GM23338 (cell line): ENCODE results near the gene UNC45A. TPM values are rescaled to one million over a fixed set of nuclear protein-coding genes. Genes with fewer than 3 reads are reported as not detected.
A peak's percentile ranks its signal among the peaks of the same experiment; 100 is the strongest.

ENCODE experiments used
- ATAC-seq: fragments of 200-7000 bp; cut with Tn5 transposase; 3 replicates; pipeline ENCODE4 v1.9.1; 2020
- DNase-seq: peaks from one replicate; pipeline ENCODE4 v3.0.0-alpha.2; 2015; ENCODE audit warnings: low spot score
- H2AFZ ChIP-seq: fragments of 200-600 bp; sonication (generic); 2 replicates; pipeline ENCODE4 v1.8.0; 2016; ENCODE audit warnings: antibody characterized with exemption, mild to moderate bottlenecking, moderate library complexity
- H3F3A ChIP-seq: fragments of 200-600 bp; sonication (generic); replicated peaks from 2 replicates; pipeline ENCODE4 v1.8.0; 2017; ENCODE audit warnings: antibody characterized with exemption, mixed run types, low read depth
- H3K27ac ChIP-seq: fragments of 200-600 bp; sonication (generic); 2 replicates; pipeline ENCODE4 v1.6.1; 2016; ENCODE audit warnings: low read depth
- H3K27me3 ChIP-seq: fragments of 200-600 bp; sonication (generic); 2 replicates; pipeline ENCODE4 v1.8.0; 2016; ENCODE audit warnings: mild to moderate bottlenecking, mixed run types, moderate library complexity; ENCODE audit not compliant: insufficient read depth
- H3K36me3 ChIP-seq: fragments of 200-600 bp; sonication (generic); 2 replicates; pipeline ENCODE4 v1.8.0; 2016; ENCODE audit warnings: mild to moderate bottlenecking; ENCODE audit not compliant: insufficient read depth
- H3K4me1 ChIP-seq: fragments of 200-600 bp; sonication (generic); 2 replicates; pipeline ENCODE4 v1.8.0; 2016; ENCODE audit warnings: mild to moderate bottlenecking, moderate library complexity; ENCODE audit not compliant: insufficient read depth
- H3K4me2 ChIP-seq: fragments of 200-600 bp; sonication (generic); 2 replicates; pipeline ENCODE4 v1.7.1; 2017; ENCODE audit warnings: mixed run types
- H3K4me3 ChIP-seq: fragments of 200-600 bp; sonication (generic); 2 replicates; pipeline ENCODE4 v1.6.1; 2016; ENCODE audit warnings: mixed run types
- H3K79me2 ChIP-seq: fragments of 200-600 bp; sonication (generic); replicated peaks from 2 replicates; pipeline ENCODE4 v1.8.0; 2017; ENCODE audit warnings: mild to moderate bottlenecking; ENCODE audit not compliant: insufficient read depth
- H3K9me2 ChIP-seq: fragments of 200-600 bp; sonication (generic); 2 replicates; pipeline ENCODE4 v1.8.0; 2017; ENCODE audit not compliant: insufficient read depth
- H4K20me1 ChIP-seq: fragments of 200-600 bp; sonication (generic); replicated peaks from 2 replicates; pipeline ENCODE4 v1.8.0; 2017; ENCODE audit warnings: mild to moderate bottlenecking; ENCODE audit not compliant: insufficient read depth
- H3K27ac Mint-ChIP-seq: 2 replicates; pipeline ENCODE4 v1.8.0; 2020; ENCODE audit warnings: inconsistent platforms, mild to moderate bottlenecking, moderate library complexity, mixed read lengths
- H3K27me3 Mint-ChIP-seq: 3 replicates; pipeline ENCODE4 v1.8.0; 2022; ENCODE audit warnings: low read depth, mild to moderate bottlenecking, moderate library complexity, mixed read lengths, inconsistent platforms; ENCODE audit not compliant: insufficient read depth, poor library complexity
- H3K36me3 Mint-ChIP-seq: 3 replicates; pipeline ENCODE4 v1.8.0; 2021; ENCODE audit warnings: low read depth, mild to moderate bottlenecking, inconsistent platforms, moderate library complexity, mixed read lengths
- H3K4me1 Mint-ChIP-seq: 3 replicates; pipeline ENCODE4 v1.8.0; 2020; ENCODE audit warnings: mild to moderate bottlenecking, inconsistent platforms, mixed read lengths
- H3K4me3 Mint-ChIP-seq: 3 replicates; pipeline ENCODE4 v1.8.0; 2021; ENCODE audit warnings: moderate library complexity, mild to moderate bottlenecking, inconsistent platforms, mixed read lengths
- H3K9me3 Mint-ChIP-seq: 3 replicates; pipeline ENCODE4 v1.8.0; 2020; ENCODE audit warnings: moderate library complexity, mild to moderate bottlenecking, inconsistent platforms, mixed read lengths
- CREB1 ChIP-seq: fragments of 250-450 bp; sonication (Bioruptor Pico); IDR thresholded peaks from 2 replicates; pipeline ENCODE4 v1.5.0; 2020; ENCODE audit warnings: low read depth, mild to moderate bottlenecking, moderate library complexity
- CTCF ChIP-seq, 2 experiments: fragments of 200-600 bp in 1 of 2; sonication (generic) in 1 of 2; conservative IDR thresholded peaks; 2 replicates each; pipeline versions ENCODE4 v1.5.1 to v1.6.1; 2016 to 2017; ENCODE audit warnings: antibody characterized with exemption in 2 of 2, low read depth in 2 of 2, mild to moderate bottlenecking in 2 of 2, moderate library complexity in 1 of 2
- ETS1 ChIP-seq: IDR thresholded peaks from 2 replicates; pipeline ENCODE4 v1.6.1; 2016; ENCODE audit warnings: antibody characterized with exemption
- EZH2 ChIP-seq: fragments of 200-600 bp; sonication (generic); IDR thresholded peaks from one replicate; pipeline ENCODE4 v1.8.0; 2017; ENCODE audit warnings: antibody characterized with exemption, mild to moderate bottlenecking, low read depth; ENCODE audit not compliant: unreplicated experiment
- EZH2phosphoT487 ChIP-seq: fragments of 200-600 bp; sonication (generic); IDR thresholded peaks from one replicate; pipeline ENCODE4 v1.8.1; 2018; ENCODE audit warnings: antibody characterized with exemption; ENCODE audit not compliant: unreplicated experiment
- JUNB ChIP-seq: IDR thresholded peaks from one replicate; pipeline ENCODE4 v1.6.1; 2016; ENCODE audit warnings: antibody characterized with exemption; ENCODE audit not compliant: unreplicated experiment
- NANOG ChIP-seq: IDR thresholded peaks from 2 replicates; pipeline ENCODE4 v1.6.1; 2016; ENCODE audit warnings: antibody characterized with exemption, borderline replicate concordance
- POLR2AphosphoS5 ChIP-seq: IDR thresholded peaks from 2 replicates; pipeline ENCODE4 v1.6.1; 2016; ENCODE audit warnings: antibody characterized with exemption, low read depth
- REST ChIP-seq: IDR thresholded peaks from one replicate; pipeline ENCODE4 v1.6.1; 2018; ENCODE audit warnings: antibody characterized with exemption; ENCODE audit not compliant: unreplicated experiment
- STAT1 ChIP-seq: IDR thresholded peaks from one replicate; pipeline ENCODE4 v1.6.1; 2016; ENCODE audit warnings: antibody characterized with exemption; ENCODE audit not compliant: unreplicated experiment
- ZNF114 ChIP-seq: fragments of 250-450 bp; sonication (Bioruptor Pico); IDR thresholded peaks from 2 replicates; pipeline ENCODE4 v1.5.0; 2020; ENCODE audit warnings: mild to moderate bottlenecking, moderate library complexity
- ZNF331 ChIP-seq: fragments of 250-450 bp; sonication (Bioruptor Pico); IDR thresholded peaks from 2 replicates; pipeline ENCODE4 v1.5.0; 2020; ENCODE audit warnings: low read depth, mild to moderate bottlenecking, moderate library complexity
- polyA plus RNA-seq: library from polyadenylated mRNA; unstranded; fragments of >200 nt; fragmentation: Nextera tagmentation; extraction: Ambion mirVana; gene quantifications from 2 replicates; pipeline ENCODE4 v1.2.1, GENCODE V29; 2016
- total RNA-seq: library from RNA; depleted of rRNA; stranded (reverse); fragments of >200 nt; shearing (Covaris generic); gene quantifications from 2 replicates; pipeline ENCODE4 v1.2.3, GENCODE V29; 2014

The UNC45A gene
- total and polyA plus RNA-seq, 2 experiments from 2014 or later = 40.2 to 86.8 TPM

GRCh38 chr15:90915808-90916440 is 19.2 kb upstream of the UNC45A start (continued):
- TF ChIP-seq REST (no peak), POLR2AphosphoS5 (no peak), ETS1 (no peak), NANOG (no peak), STAT1 (no peak), JUNB (no peak), CREB1 (no peak), CTCF (conservative IDR thresholded peaks at IDR 0.05; ENCODE audit: low read depth in 2 of 2) (no peak), EZH2 (no peak), ZNF331 (no peak), ZNF114 (CRISPR knock-in tag) (no peak)

- no peaks in the 10 kb centered on the region for H3K36me3 ChIP-seq
- no peak for TF ChIP-seq EZH2
- no peak for TF ChIP-seq ETS1
- TF ChIP-seq CTCF (conservative IDR thresholded peaks at IDR 0.05; ENCODE audit: low read depth in 2 of 2) = no peak
- no peak for TF ChIP-seq EZH2phosphoT487
- no peak for TF ChIP-seq ZNF331
- TF ChIP-seq CREB1 = no peak
- TF ChIP-seq REST = no peak
- no peak for TF ChIP-seq ZNF114 (CRISPR knock-in tag)
- no peak for TF ChIP-seq NANOG
- TF ChIP-seq POLR2AphosphoS5 = no peak
- no peak for TF ChIP-seq JUNB
Observed at GRCh38 chr15:90916461-90916860, 18.6 kb upstream of the UNC45A start.

More at GRCh38 chr15:90916461-90916860, 18.6 kb upstream of the UNC45A start:
- H3K9me3 Mint-ChIP-seq = no peaks in the 10 kb centered on the region
- H3K27me3 Mint-ChIP-seq = peaks cover 10% of the 10 kb centered on the region
- Histone ChIP-seq H3F3A (no peaks in the 10 kb centered on the region), H2AFZ (no peak overlapping the region), H3K27ac (no peak overlapping the region), H4K20me1 (no peaks in the 10 kb centered on the region), H3K9me2 (no peaks in the 10 kb centered on the region), H3K27me3 (no peaks in the 10 kb centered on the region), H3K4me2 (no peak overlapping the region), H3K4me3 (no peak overlapping the region), H3K79me2 (no peaks in the 10 kb centered on the region), H3K4me1 (no peaks in the 10 kb centered on the region)
- peak overlapping the region; percentile 43; the same call in 1 of the 2 replicates for H3K27ac Mint-ChIP-seq
- H3K4me1 Mint-ChIP-seq = peaks cover 6% of the 10 kb centered on the region
- DNase-seq = no peak
- ATAC-seq = no peak
- H3K36me3 Mint-ChIP-seq = peaks cover 12% of the 10 kb centered on the region
- H3K4me3 Mint-ChIP-seq = no peak overlapping the region
